ENCODE data around the gene AEBP1.

Gene AEBP1

GRCh38 chr7:44132039-44132438 is 27.9 kb downstream of the AEBP1 start:
- in situ Hi-C loops (cut with HindIII; ENCODE audit: low sequenced_read_pairs): no loop called here
- no peak overlapping the region for H3K4me3 ChIP-seq (ENCODE audit: low read depth, low read length)
- DNase-seq (ENCODE audit: low read depth, low spot score): no peak
- no peak for TF ChIP-seq CTCF (IDR thresholded peaks at IDR 0.05; ENCODE audit: low read depth, low read length)

- no peak overlapping the region for H3K4me3 ChIP-seq (ENCODE audit: low read depth, low read length)
- TF ChIP-seq CTCF (IDR thresholded peaks at IDR 0.05; ENCODE audit: low read depth, low read length): no peak
- in situ Hi-C loops (cut with HindIII; ENCODE audit: low sequenced_read_pairs): no loop called here
- no peak for DNase-seq (ENCODE audit: low read depth, low spot score)
Measured at GRCh38 chr7:44133295-44133694, 29.1 kb downstream of the AEBP1 start.

GRCh38 chr7:44134943-44135628 is 30.9 kb downstream of the AEBP1 start:
- no peak for TF ChIP-seq CTCF (IDR thresholded peaks at IDR 0.05; ENCODE audit: low read depth, low read length)
- no peak overlapping the region for H3K4me3 ChIP-seq (ENCODE audit: low read depth, low read length)
- in situ Hi-C loops (cut with HindIII; ENCODE audit: low sequenced_read_pairs): no loop called here
- DNase-seq (ENCODE audit: low read depth, low spot score): no peak

- in situ Hi-C loops (cut with HindIII; ENCODE audit: low sequenced_read_pairs): no loop called here
- no peak for TF ChIP-seq CTCF (IDR thresholded peaks at IDR 0.05; ENCODE audit: low read depth, low read length)
- H3K4me3 ChIP-seq (ENCODE audit: low read depth, low read length): no peak overlapping the region
- no peak for DNase-seq (ENCODE audit: low read depth, low spot score)
Measured at GRCh38 chr7:44136731-44137130, 32.6 kb downstream of the AEBP1 start.

- H3K4me3 ChIP-seq (ENCODE audit: low read depth, low read length): no peak overlapping the region
- in situ Hi-C loops (cut with HindIII; ENCODE audit: low sequenced_read_pairs): no loop called here
- no peak for TF ChIP-seq CTCF (IDR thresholded peaks at IDR 0.05; ENCODE audit: low read depth, low read length)
- DNase-seq (ENCODE audit: low read depth, low spot score): no peak
Measured at GRCh38 chr7:44138698-44139097, 34.6 kb downstream of the AEBP1 start.

- no peak overlapping the region for H3K4me3 ChIP-seq (ENCODE audit: low read depth, low read length)
- in situ Hi-C loops (cut with HindIII; ENCODE audit: low sequenced_read_pairs): no loop called here
- DNase-seq (ENCODE audit: low read depth, low spot score): no peak
- no peak for TF ChIP-seq CTCF (IDR thresholded peaks at IDR 0.05; ENCODE audit: low read depth, low read length)
Measured at GRCh38 chr7:44139311-44140010, 35.3 kb downstream of the AEBP1 start.
